ENCODE data around the gene SFXN5. TPM values are rescaled to one million over a fixed set of nuclear protein-coding genes. Genes with fewer than 3 reads are reported as not detected.

Gene SFXN5
- total RNA-seq, 2 experiments from 2014 or later, result 15.7 to 18.6 TPM

GRCh38 chr2:72952110-72952823 lies 119.2 kb downstream of the SFXN5 start:
- Mint-ChIP-seq H3K9me3 (ENCODE audit: insufficient read depth) (no peaks in the 10 kb centered on the region), H3K4me3 (no peak overlapping the region), H3K36me3 (ENCODE audit: low read depth) (peaks cover 10% of the 10 kb centered on the region), H3K4me1 (ENCODE audit: low read depth) (peaks cover 39% of the 10 kb centered on the region), H3K27ac (peak overlapping the region; percentile 73), H3K27me3 (ENCODE audit: low read depth) (no peaks in the 10 kb centered on the region)
- ChIA-PET CTCF (interaction anchor here (0.5 to 5.9 kb wide), 3 partner anchors 21 to 59 kb away, joined by 3 to 31 read pairs (median 6); no protein-coding TSS in a partner anchor), POLR2A (no interaction called here)
- ATAC-seq, result no peak
- DNase-seq, result no peak

GRCh38 chr2:72951303-72952095 lies 120.0 kb downstream of the SFXN5 start:
- POLR2A ChIA-PET, result interaction anchor here (0.6 kb wide), 1 partner anchor 9 kb away, joined by 3 read pairs; no protein-coding TSS in a partner anchor
- CTCF ChIA-PET, result interaction anchor here (0.5 to 5.9 kb wide), 3 partner anchors 22 to 226 kb away, joined by 3 to 31 read pairs (median 6); no protein-coding TSS in a partner anchor
- Mint-ChIP-seq H3K27me3 (ENCODE audit: low read depth) (no peaks in the 10 kb centered on the region), H3K27ac (no peak overlapping the region), H3K36me3 (ENCODE audit: low read depth) (peaks cover 4% of the 10 kb centered on the region), H3K9me3 (ENCODE audit: insufficient read depth) (no peaks in the 10 kb centered on the region), H3K4me1 (ENCODE audit: low read depth) (peaks cover 33% of the 10 kb centered on the region), H3K4me3 (no peak overlapping the region)
- ATAC-seq, result no peak
- DNase-seq, result no peak

GRCh38 chr2:72950558-72951255 lies 120.8 kb downstream of the SFXN5 start:
- Mint-ChIP-seq H3K36me3 (ENCODE audit: low read depth) (peaks cover 4% of the 10 kb centered on the region), H3K27me3 (ENCODE audit: low read depth) (no peaks in the 10 kb centered on the region), H3K27ac (no peak overlapping the region), H3K9me3 (ENCODE audit: insufficient read depth) (no peaks in the 10 kb centered on the region), H3K4me1 (ENCODE audit: low read depth) (peaks cover 33% of the 10 kb centered on the region), H3K4me3 (no peak overlapping the region)
- DNase-seq (no peak), ATAC-seq (no peak)
- CTCF ChIA-PET, result interaction anchor here (5.9 kb wide), 1 partner anchor 23 kb away, joined by 31 read pairs; no protein-coding TSS in a partner anchor
- POLR2A ChIA-PET, result interaction anchor here (0.6 kb wide), 1 partner anchor 9 kb away, joined by 3 read pairs; no protein-coding TSS in a partner anchor

GRCh38 chr2:72949642-72950041 lies 121.9 kb downstream of the SFXN5 start:
- H3K27me3 Mint-ChIP-seq (ENCODE audit: low read depth), result no peaks in the 10 kb centered on the region
- DNase-seq (no peak), ATAC-seq (no peak)
- ChIA-PET POLR2A (no interaction called here), CTCF (interaction anchor here (1.1 kb wide), 1 partner anchor 24 kb away, joined by 3 read pairs; no protein-coding TSS in a partner anchor)
- no peaks in the 10 kb centered on the region for H3K9me3 Mint-ChIP-seq (ENCODE audit: insufficient read depth)
- no peaks in the 10 kb centered on the region for H3K36me3 Mint-ChIP-seq (ENCODE audit: low read depth)
- H3K27ac Mint-ChIP-seq, result peak overlapping the region; percentile 17
- H3K4me3 Mint-ChIP-seq, result no peak overlapping the region
- peaks cover 27% of the 10 kb centered on the region for H3K4me1 Mint-ChIP-seq (ENCODE audit: low read depth)

- H3K36me3 Mint-ChIP-seq (ENCODE audit: low read depth), result no peaks in the 10 kb centered on the region
- ChIA-PET CTCF (interaction anchor here (0.9 to 1.4 kb wide), 3 partner anchors 25 to 228 kb away, joined by 3 to 4 read pairs (median 3); no protein-coding TSS in a partner anchor), POLR2A (no interaction called here)
- H3K27me3 Mint-ChIP-seq (ENCODE audit: low read depth), result no peaks in the 10 kb centered on the region
- peaks cover 21% of the 10 kb centered on the region for H3K4me1 Mint-ChIP-seq (ENCODE audit: low read depth)
- H3K4me3 Mint-ChIP-seq, result no peak overlapping the region
- DNase-seq, result no peak
- ATAC-seq, result no peak
- H3K27ac Mint-ChIP-seq, result peak overlapping the region; percentile 28
- no peaks in the 10 kb centered on the region for H3K9me3 Mint-ChIP-seq (ENCODE audit: insufficient read depth)
Observed at GRCh38 chr2:72949045-72949444, 122.5 kb downstream of the SFXN5 start.

GRCh38 chr2:72947952-72948830 lies 123.3 kb downstream of the SFXN5 start:
- H3K4me1 Mint-ChIP-seq (ENCODE audit: low read depth), result peaks cover 13% of the 10 kb centered on the region
- H3K4me3 Mint-ChIP-seq, result no peak overlapping the region
- H3K27ac Mint-ChIP-seq, result no peak overlapping the region
- ChIA-PET CTCF (interaction anchor here (0.9 to 1.4 kb wide), 2 partner anchors 54 to 229 kb away, joined by 3 to 4 read pairs; no protein-coding TSS in a partner anchor), POLR2A (no interaction called here)
- H3K9me3 Mint-ChIP-seq (ENCODE audit: insufficient read depth), result no peaks in the 10 kb centered on the region
- ATAC-seq (no peak), DNase-seq (no peak)
- H3K36me3 Mint-ChIP-seq (ENCODE audit: low read depth), result no peaks in the 10 kb centered on the region
- no peaks in the 10 kb centered on the region for H3K27me3 Mint-ChIP-seq (ENCODE audit: low read depth)

- CTCF ChIA-PET, result no interaction called here
Observed at GRCh38 chr2:72946466-72946865, 125.0 kb downstream of the SFXN5 start.

GRCh38 chr2:72945450-72946019 lies 126.0 kb downstream of the SFXN5 start:
- ATAC-seq (no peak), DNase-seq (no peak)
- Mint-ChIP-seq H3K36me3 (ENCODE audit: low read depth) (no peaks in the 10 kb centered on the region), H3K27ac (no peak overlapping the region), H3K9me3 (ENCODE audit: insufficient read depth) (no peaks in the 10 kb centered on the region), H3K4me1 (ENCODE audit: low read depth) (peaks cover 5% of the 10 kb centered on the region), H3K4me3 (no peak overlapping the region), H3K27me3 (ENCODE audit: low read depth) (no peaks in the 10 kb centered on the region)
- CTCF ChIA-PET, result no interaction called here
- POLR2A ChIA-PET, result no interaction called here

More at GRCh38 chr2:72946466-72946865, 125.0 kb downstream of the SFXN5 start:
- no peaks in the 10 kb centered on the region for H3K27me3 Mint-ChIP-seq (ENCODE audit: low read depth)
- POLR2A ChIA-PET, result no interaction called here
- no peak overlapping the region for H3K27ac Mint-ChIP-seq
- H3K4me1 Mint-ChIP-seq (ENCODE audit: low read depth), result peaks cover 5% of the 10 kb centered on the region
- H3K36me3 Mint-ChIP-seq (ENCODE audit: low read depth), result no peaks in the 10 kb centered on the region
- DNase-seq (no peak), ATAC-seq (no peak)
- no peak overlapping the region for H3K4me3 Mint-ChIP-seq
- H3K9me3 Mint-ChIP-seq (ENCODE audit: insufficient read depth), result no peaks in the 10 kb centered on the region

GRCh38 chr2:72944804-72945449 lies 126.6 kb downstream of the SFXN5 start:
- Mint-ChIP-seq H3K27ac (no peak overlapping the region), H3K36me3 (ENCODE audit: low read depth) (no peaks in the 10 kb centered on the region), H3K4me3 (no peak overlapping the region), H3K4me1 (ENCODE audit: low read depth) (peaks cover 5% of the 10 kb centered on the region), H3K27me3 (ENCODE audit: low read depth) (no peaks in the 10 kb centered on the region), H3K9me3 (ENCODE audit: insufficient read depth) (no peaks in the 10 kb centered on the region)
- ATAC-seq (no peak), DNase-seq (no peak)
- ChIA-PET CTCF (no interaction called here), POLR2A (no interaction called here)

GRCh38 chr2:72943540-72944395 lies 127.7 kb downstream of the SFXN5 start:
- Mint-ChIP-seq H3K27ac (no peak overlapping the region), H3K4me3 (no peak overlapping the region), H3K27me3 (ENCODE audit: low read depth) (peaks cover under 1% of the 10 kb centered on the region), H3K4me1 (ENCODE audit: low read depth) (peaks cover 1% of the 10 kb centered on the region), H3K36me3 (ENCODE audit: low read depth) (no peaks in the 10 kb centered on the region), H3K9me3 (ENCODE audit: insufficient read depth) (no peaks in the 10 kb centered on the region)
- CTCF ChIA-PET, result interaction anchor here (1.0 kb wide), 1 partner anchor 52 kb away, joined by 3 read pairs; no protein-coding TSS in a partner anchor
- POLR2A ChIA-PET, result no interaction called here
- ATAC-seq, result no peak
- no peak for DNase-seq
